Osteoblast (primary cell): ENCODE results near the gene KRTAP19-6. TPM values are rescaled to one million over a fixed set of nuclear protein-coding genes. Genes with fewer than 3 reads are reported as not detected.

Source experiments
- DNase-seq: peaks from one replicate; pipeline ENCODE4 v3.0.0; 2011; ENCODE audit warnings: low spot score, mixed read lengths; ENCODE audit not compliant: insufficient read length; ENCODE audit errors: missing footprints
- H2AFZ ChIP-seq: 2 replicates; pipeline ENCODE4 v1.6.0; 2011; ENCODE audit warnings: mild to moderate bottlenecking, low read length
- H3K27ac ChIP-seq: 2 replicates; pipeline ENCODE4 v1.5.1; 2011; ENCODE audit warnings: mild to moderate bottlenecking, low read depth, low read length, moderate library complexity
- H3K27me3 ChIP-seq: 2 replicates; pipeline ENCODE4 v1.6.0; 2012; ENCODE audit warnings: mild to moderate bottlenecking, control low read depth, inconsistent platforms, low read length, moderate library complexity; ENCODE audit not compliant: insufficient read depth
- H3K36me3 ChIP-seq: 2 replicates; pipeline ENCODE4 v1.5.1; 2011; ENCODE audit warnings: mild to moderate bottlenecking, low read length, control low read depth, moderate library complexity; ENCODE audit not compliant: insufficient read depth
- H3K4me1 ChIP-seq: 2 replicates; pipeline ENCODE4 v1.5.1; 2011; ENCODE audit warnings: mild to moderate bottlenecking, low read length, control low read depth, moderate library complexity; ENCODE audit not compliant: insufficient read depth
- H3K4me2 ChIP-seq: 2 replicates; pipeline ENCODE4 v1.6.0; 2011; ENCODE audit warnings: mild to moderate bottlenecking, low read length; ENCODE audit not compliant: insufficient read depth
- H3K4me3 ChIP-seq: fragments of 200-600 bp; sonication (generic); 3 replicates; pipeline ENCODE4 v1.5.1; 2012; ENCODE audit warnings: mild to moderate bottlenecking, low read length, inconsistent platforms; ENCODE audit not compliant: insufficient read depth
- H3K79me2 ChIP-seq: 2 replicates; pipeline ENCODE4 v1.6.0; 2012; ENCODE audit warnings: mild to moderate bottlenecking, low read length, control low read depth, inconsistent platforms; ENCODE audit not compliant: insufficient read depth
- H3K9me3 ChIP-seq: 2 replicates; pipeline ENCODE4 v1.5.1; 2011; ENCODE audit warnings: low read depth, low read length, control low read depth
- H4K20me1 ChIP-seq: 2 replicates; pipeline ENCODE4 v1.6.0; 2012; ENCODE audit warnings: mild to moderate bottlenecking, low read length, control low read depth; ENCODE audit not compliant: insufficient read depth
- total RNA-seq: library from RNA; depleted of rRNA; stranded (reverse); fragments of >200 nt; gene quantifications from 2 replicates; pipeline ENCODE4 v1.2.3, GENCODE V29; 2012
- TF ChIP-seq, protein P1 (sequence below): IDR thresholded peaks from 2 replicates; pipeline ENCODE4 v1.5.1; 2011; ENCODE audit warnings: mild to moderate bottlenecking, low read depth, low read length, moderate library complexity; ENCODE audit errors: extremely low read depth

The KRTAP19-6 gene
- total RNA-seq, 1 donor: not detected

DNA sequence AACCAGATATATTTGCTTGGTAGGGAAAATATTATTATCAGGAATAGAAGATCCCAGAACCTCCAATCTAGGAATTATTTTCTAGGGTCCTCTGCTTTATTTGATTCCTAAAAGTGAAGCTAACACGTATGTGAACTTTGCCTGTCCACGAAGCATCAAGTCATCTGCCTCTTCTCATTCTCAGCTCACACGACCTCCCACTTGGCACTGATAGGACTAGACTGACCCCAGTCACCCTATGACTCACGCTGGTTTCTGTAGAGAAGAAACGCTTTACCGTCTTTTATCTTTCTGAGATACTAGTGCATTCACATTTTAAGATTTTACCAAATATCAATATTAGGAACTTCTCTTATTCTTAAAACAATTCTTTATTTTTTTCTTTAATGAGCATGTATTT, 21.4 kb upstream of the KRTAP19-6 start:
- no peaks in the 10 kb centered on the region for H3K79me2 ChIP-seq
- no peak overlapping the region for H3K4me3 ChIP-seq
- H3K4me2 ChIP-seq: no peak overlapping the region
- no peak overlapping the region for H3K27ac ChIP-seq
- TF ChIP-seq, protein P1, sequence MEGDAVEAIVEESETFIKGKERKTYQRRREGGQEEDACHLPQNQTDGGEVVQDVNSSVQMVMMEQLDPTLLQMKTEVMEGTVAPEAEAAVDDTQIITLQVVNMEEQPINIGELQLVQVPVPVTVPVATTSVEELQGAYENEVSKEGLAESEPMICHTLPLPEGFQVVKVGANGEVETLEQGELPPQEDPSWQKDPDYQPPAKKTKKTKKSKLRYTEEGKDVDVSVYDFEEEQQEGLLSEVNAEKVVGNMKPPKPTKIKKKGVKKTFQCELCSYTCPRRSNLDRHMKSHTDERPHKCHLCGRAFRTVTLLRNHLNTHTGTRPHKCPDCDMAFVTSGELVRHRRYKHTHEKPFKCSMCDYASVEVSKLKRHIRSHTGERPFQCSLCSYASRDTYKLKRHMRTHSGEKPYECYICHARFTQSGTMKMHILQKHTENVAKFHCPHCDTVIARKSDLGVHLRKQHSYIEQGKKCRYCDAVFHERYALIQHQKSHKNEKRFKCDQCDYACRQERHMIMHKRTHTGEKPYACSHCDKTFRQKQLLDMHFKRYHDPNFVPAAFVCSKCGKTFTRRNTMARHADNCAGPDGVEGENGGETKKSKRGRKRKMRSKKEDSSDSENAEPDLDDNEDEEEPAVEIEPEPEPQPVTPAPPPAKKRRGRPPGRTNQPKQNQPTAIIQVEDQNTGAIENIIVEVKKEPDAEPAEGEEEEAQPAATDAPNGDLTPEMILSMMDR: no peak
- no peaks in the 10 kb centered on the region for H3K36me3 ChIP-seq
- no peaks in the 10 kb centered on the region for H3K4me1 ChIP-seq
- H2AFZ ChIP-seq: no peak overlapping the region
- H3K9me3 ChIP-seq: no peaks in the 10 kb centered on the region
- H3K27me3 ChIP-seq: no peaks in the 10 kb centered on the region
- DNase-seq: no peak
- no peaks in the 10 kb centered on the region for H4K20me1 ChIP-seq

DNA sequence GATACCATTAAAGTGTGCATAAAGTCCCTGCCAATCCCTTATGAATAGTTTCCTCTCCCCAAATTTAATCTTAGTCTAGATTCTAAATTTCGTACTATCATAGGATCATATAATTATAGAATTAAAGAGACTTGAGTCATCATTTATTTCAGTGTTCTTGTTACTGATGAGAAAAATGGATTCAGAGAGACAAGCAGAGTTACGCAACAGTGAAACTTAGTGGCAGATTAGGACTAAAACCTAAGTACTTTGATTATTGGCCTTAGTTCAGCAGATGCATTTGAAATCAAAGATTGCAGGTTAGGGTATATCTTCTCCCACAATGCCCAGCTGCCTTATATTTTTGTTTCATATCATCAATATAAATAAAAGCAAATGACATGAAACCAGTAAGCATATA, 20.3 kb upstream of the KRTAP19-6 start:
- no peak for DNase-seq
- Histone ChIP-seq H3K4me2 (no peak overlapping the region), H3K27me3 (no peaks in the 10 kb centered on the region), H3K4me1 (no peaks in the 10 kb centered on the region), H2AFZ (no peak overlapping the region), H4K20me1 (no peaks in the 10 kb centered on the region), H3K27ac (no peak overlapping the region), H3K4me3 (no peak overlapping the region), H3K9me3 (no peaks in the 10 kb centered on the region), H3K79me2 (no peaks in the 10 kb centered on the region), H3K36me3 (no peaks in the 10 kb centered on the region)
- TF ChIP-seq, protein P1: no peak

DNA sequence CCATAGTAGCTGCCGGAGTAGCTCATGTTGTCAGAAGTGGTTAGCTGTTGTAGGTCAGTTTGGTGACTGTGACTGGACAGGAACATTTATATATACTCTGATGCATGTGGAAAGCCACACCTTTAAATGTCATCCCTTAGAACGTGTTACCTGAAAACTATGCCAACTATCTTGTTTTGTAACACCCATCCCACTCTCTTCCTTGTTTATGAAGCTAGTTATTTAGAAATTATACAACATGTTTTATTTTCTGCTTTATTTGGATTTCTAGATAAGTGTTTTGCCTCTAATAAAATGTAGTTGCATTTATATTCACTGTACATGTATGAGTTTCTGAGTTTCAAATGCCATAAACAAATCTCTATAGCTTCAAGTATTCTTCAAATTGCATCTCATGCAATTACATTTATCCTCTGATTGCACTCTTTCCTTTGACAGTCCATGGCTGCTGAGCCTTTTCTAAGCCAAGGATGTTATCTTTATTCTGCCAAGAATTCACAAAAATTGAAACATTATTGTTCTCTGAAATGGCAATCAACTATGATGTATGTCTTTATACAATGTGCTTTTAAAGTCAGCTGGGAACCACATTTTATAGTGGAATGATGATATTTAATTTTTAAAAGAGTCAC, 19.7 kb upstream of the KRTAP19-6 start, which contains the start of gene KRTAP19-7:
KRTAP19-7 (minus strand) TSS at position 51 of the 632 bp plus-strand sequence; CDS start at position 26, 25 bp downstream.
- no peaks in the 10 kb centered on the region for H3K4me1 ChIP-seq
- no peak within 1 kb of the TSS for H3K4me2 ChIP-seq
- no peaks in the 10 kb centered on the region for H4K20me1 ChIP-seq
- H3K79me2 ChIP-seq: no peaks in the 10 kb centered on the region
- TF ChIP-seq, protein P1: no peak
- no peak within 1 kb of the TSS for H3K4me3 ChIP-seq
- DNase-seq: no peak
- no peak within 1 kb of the TSS for H3K27ac ChIP-seq
- no peaks in the 10 kb centered on the region for H3K27me3 ChIP-seq
- H3K36me3 ChIP-seq: no peaks in the 10 kb centered on the region
- no peak within 1 kb of the TSS for H2AFZ ChIP-seq
- peaks cover 2% of the 10 kb centered on the region for H3K9me3 ChIP-seq

DNA sequence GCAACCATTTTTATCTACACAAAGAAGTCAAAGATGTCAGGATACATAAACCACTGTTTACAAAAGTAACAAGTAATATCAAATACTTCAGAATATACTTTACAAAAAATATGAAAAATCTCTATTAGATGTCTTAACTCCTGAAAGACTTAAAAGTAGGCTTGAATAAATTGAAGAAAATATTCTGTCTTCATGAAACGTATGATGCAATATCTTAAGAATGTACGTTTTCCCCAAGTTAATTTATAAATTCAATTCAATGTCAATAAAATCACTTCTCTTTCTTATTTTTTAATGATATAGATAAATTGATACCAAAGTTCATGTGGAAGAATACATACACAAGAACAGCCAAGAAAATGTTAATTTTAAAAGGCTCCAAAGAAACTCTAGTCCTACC, 13.4 kb upstream of the KRTAP19-6 start:
- Histone ChIP-seq H4K20me1 (no peaks in the 10 kb centered on the region), H3K27ac (no peak overlapping the region), H3K9me3 (peaks cover 2% of the 10 kb centered on the region), H3K27me3 (no peaks in the 10 kb centered on the region), H3K4me1 (no peaks in the 10 kb centered on the region), H3K4me2 (no peak overlapping the region), H3K36me3 (no peaks in the 10 kb centered on the region), H2AFZ (no peak overlapping the region), H3K79me2 (no peaks in the 10 kb centered on the region), H3K4me3 (no peak overlapping the region)
- DNase-seq: no peak
- TF ChIP-seq, protein P1: no peak
